Prostate gland (tissue), 2 donors: ENCODE data around the gene SORBS2.

Source experiments
- CTCF ChIP-seq, 4 experiments: fragments of 200-600 bp in 2 of 4; fragments of 450-650 bp in 2 of 4; sonication (generic) in 2 of 4; IDR thresholded peaks; 1 replicate in 3 of 4; 2 replicates in 1 of 4; pipeline ENCODE4 v1.5.1; 2016 to 2019; ENCODE audit warnings: antibody characterized with exemption in 4 of 4, mild to moderate bottlenecking in 2 of 4, moderate library complexity in 2 of 4
- POLR2A ChIP-seq: fragments of 450-650 bp; IDR thresholded peaks from one replicate; pipeline ENCODE4 v1.6.1; 2016; ENCODE audit warnings: antibody characterized with exemption, mild to moderate bottlenecking

GRCh38 chr4:185805262-185805802 is 6.7 kb downstream of the SORBS2 start:
- TF ChIP-seq CTCF (IDR thresholded peaks at IDR 0.05) = no peak
- no peak for TF ChIP-seq POLR2A
